Muscle layer of colon (tissue), 2 donors: ENCODE measurements around the gene SSX2IP.
"Not testable (repeated sequence)": the region's sequence is repeated elsewhere in the genome, so short reads cannot be mapped to it uniquely, and the experiment has no call there.

ENCODE experiments used
- H3K27ac ChIP-seq: one replicate; pipeline ENCODE4 v1.7.0; 2013; ENCODE audit warnings: low read depth, mild to moderate bottlenecking, low read length, moderate library complexity
- H3K27me3 ChIP-seq, 2 donors: one replicate each; pipeline ENCODE4 v1.7.0; 2013; ENCODE audit warnings: low read length in 2 of 2, mild to moderate bottlenecking in 2 of 2; ENCODE audit not compliant: insufficient read depth in 2 of 2, control insufficient read depth in 1 of 2
- H3K36me3 ChIP-seq: one replicate; pipeline ENCODE4 v1.7.0; 2013; ENCODE audit warnings: mild to moderate bottlenecking, low read length; ENCODE audit not compliant: insufficient read depth
- H3K4me1 ChIP-seq: one replicate; pipeline ENCODE4 v1.7.0; 2013; ENCODE audit warnings: mild to moderate bottlenecking, low read length; ENCODE audit not compliant: insufficient read depth
- H3K4me3 ChIP-seq, 2 donors: one replicate each; pipeline ENCODE4 v1.7.0; 2013; ENCODE audit warnings: low read length in 2 of 2, low read depth in 1 of 2, mild to moderate bottlenecking in 1 of 2, moderate library complexity in 1 of 2
- H3K9ac ChIP-seq: one replicate; pipeline ENCODE4 v1.7.0; 2013; ENCODE audit warnings: low read length
- H3K9me3 ChIP-seq: one replicate; pipeline ENCODE4 v1.7.0; 2013; ENCODE audit warnings: mild to moderate bottlenecking, low read length
- donor health status: abdominal sarcoma.
- donor health status: Adenocarcinoma of cecum.

Gene SSX2IP

DNA sequence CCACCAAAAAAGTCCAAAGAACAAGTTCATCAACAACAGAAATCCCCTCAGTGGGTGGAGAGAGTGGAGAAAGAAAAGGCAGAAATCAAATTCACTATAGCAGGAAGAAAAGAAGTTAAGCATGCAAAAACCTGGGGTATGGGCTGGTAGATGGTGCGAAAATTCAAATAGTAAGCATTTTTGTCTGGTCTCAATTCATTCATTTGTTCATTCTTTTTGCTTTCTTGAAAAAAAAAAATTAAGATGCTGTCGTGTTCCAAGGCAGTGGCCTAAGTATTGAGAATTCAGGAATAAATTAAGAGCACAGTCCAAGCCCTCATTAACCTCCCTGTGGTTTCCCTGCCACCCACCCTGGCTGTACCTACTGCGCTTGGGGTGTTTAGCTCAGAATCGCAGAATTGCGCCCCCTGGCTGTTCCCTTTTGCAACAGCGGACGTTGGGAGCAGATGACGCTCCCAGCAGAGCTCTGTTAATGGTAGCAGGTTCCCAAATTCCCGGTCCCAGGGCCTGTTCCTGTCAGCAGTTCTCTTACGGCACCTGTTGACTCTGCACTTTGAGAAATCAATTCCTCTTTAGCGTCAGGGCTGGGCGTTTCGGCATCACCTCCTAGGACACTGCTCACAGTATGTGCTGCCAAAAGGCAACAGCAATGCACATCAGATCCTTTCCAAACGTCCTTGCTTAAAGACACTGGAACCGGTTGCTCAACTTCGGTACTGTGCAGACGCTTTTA, 34.0 kb upstream of the SSX2IP start:
- no peak overlapping the region for H3K27ac ChIP-seq
- H3K27me3 ChIP-seq = no peaks in the 10 kb centered on the region
- H3K36me3 ChIP-seq = no peaks in the 10 kb centered on the region
- H3K9ac ChIP-seq = no peak overlapping the region
- no peaks in the 10 kb centered on the region for H3K9me3 ChIP-seq
- peaks cover 41% of the 10 kb centered on the region for H3K4me1 ChIP-seq
- no peak overlapping the region for H3K4me3 ChIP-seq

DNA sequence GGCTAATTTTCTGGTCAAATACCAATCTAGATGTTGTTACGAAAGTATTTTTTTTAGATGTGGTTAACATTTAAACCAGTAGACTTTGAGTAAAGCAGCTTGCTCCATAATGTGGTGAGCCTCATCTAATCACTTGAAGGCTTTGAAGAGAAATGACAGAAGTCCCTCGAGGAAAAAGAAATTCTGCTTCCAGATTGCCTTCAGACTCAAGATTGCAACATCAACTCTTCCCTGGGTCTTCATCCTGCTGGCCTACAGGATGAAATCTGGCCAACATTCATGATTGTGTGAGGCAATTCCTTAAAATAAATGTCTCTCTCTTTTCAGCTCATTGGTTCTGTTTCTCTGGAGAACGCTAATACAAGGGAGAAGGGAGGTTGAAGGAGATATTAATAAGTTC, 32.5 kb upstream of the SSX2IP start:
- no peak overlapping the region for H3K4me3 ChIP-seq
- H3K27me3 ChIP-seq = no peaks in the 10 kb centered on the region
- peaks cover 49% of the 10 kb centered on the region for H3K4me1 ChIP-seq
- no peak overlapping the region for H3K9ac ChIP-seq
- no peaks in the 10 kb centered on the region for H3K9me3 ChIP-seq
- no peaks in the 10 kb centered on the region for H3K36me3 ChIP-seq
- H3K27ac ChIP-seq = no peak overlapping the region

DNA sequence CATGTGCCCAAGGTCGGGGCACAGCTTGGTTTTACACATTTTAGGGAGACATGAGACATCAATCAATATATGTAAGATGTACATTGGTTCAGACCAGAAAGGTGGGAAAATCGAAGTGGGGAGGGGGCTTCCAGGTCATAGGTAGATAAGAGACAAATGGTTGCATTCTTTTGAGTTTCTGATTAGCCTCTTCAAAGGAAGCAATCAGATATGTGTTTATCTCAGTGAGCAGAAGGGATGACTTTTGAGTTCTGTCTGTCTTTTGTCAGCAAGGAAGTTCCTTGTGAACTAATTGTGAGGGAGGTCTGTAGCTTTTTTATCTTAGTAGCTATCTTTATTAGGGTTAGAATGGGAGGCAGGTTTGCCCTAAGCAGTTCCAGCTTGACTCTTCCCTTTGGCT, 31.6 kb upstream of the SSX2IP start:
- not testable (repeated sequence) for H3K36me3 ChIP-seq, H3K27me3 ChIP-seq, H3K9ac ChIP-seq, H3K9me3 ChIP-seq, H3K4me3 ChIP-seq
- peak overlapping the region; percentile 58 for H3K27ac ChIP-seq
- peaks cover 40% of the 10 kb centered on the region for H3K4me1 ChIP-seq

DNA sequence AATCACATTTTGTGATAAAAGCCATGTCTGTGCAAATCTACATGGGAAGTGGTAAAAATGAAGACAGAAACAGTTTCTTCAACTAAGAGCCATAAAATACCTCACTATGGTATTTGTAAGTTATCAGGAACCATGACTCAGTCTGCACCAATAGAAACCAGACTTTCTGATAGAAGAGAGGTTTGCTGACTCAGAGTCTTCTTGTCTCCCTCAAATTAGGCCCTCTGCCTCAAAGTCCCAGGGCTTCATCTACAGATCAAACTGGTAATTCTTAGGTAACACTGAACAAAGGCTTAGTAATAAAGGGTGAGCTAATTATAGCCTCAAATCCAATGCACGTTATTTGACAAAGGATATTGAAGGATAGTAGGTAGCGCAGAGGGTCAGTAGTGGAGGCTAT, 30.9 kb upstream of the SSX2IP start:
- no peaks in the 10 kb centered on the region for H3K27me3 ChIP-seq
- H3K9me3 ChIP-seq = no peaks in the 10 kb centered on the region
- no peak overlapping the region for H3K9ac ChIP-seq
- no peaks in the 10 kb centered on the region for H3K36me3 ChIP-seq
- H3K4me3 ChIP-seq = no peak overlapping the region
- H3K4me1 ChIP-seq = peaks cover 33% of the 10 kb centered on the region
- peak overlapping the region; percentile 58 for H3K27ac ChIP-seq

DNA sequence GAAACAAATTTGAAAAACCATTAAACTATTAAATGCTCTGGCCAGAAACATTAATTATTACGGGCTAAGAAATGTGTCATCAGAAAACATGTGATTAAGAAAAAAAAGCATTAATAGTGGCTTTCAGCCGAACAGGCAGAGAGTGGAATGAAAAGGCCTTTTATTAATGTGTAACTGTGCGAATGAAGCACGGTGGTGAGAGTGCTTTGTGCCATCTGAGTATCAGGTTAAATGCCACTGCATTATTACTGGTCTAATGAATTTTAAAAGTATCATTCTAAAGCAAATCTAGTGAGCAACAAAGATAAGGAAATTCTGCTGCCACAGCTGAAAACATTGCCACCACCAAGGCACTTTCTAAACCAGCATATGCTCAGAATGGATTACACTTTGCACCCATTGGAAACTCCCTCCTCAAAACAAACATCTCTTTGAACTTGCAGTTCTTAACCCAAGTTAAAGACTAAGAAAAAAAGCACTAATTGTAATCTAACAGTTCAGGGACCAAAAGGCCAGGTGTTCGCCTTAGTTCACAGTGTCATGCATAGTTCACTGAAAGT, 30.0 kb upstream of the SSX2IP start:
- Histone ChIP-seq H3K4me3 (peak overlapping the region in 1 of 2 donors; percentile 55), H3K4me1 (peaks cover 40% of the 10 kb centered on the region), H3K9me3 (no peaks in the 10 kb centered on the region), H3K27ac (peak overlapping the region; percentile 58), H3K36me3 (no peaks in the 10 kb centered on the region), H3K27me3 (no peaks in the 10 kb centered on the region), H3K9ac (peak overlapping the region; percentile 45)

DNA sequence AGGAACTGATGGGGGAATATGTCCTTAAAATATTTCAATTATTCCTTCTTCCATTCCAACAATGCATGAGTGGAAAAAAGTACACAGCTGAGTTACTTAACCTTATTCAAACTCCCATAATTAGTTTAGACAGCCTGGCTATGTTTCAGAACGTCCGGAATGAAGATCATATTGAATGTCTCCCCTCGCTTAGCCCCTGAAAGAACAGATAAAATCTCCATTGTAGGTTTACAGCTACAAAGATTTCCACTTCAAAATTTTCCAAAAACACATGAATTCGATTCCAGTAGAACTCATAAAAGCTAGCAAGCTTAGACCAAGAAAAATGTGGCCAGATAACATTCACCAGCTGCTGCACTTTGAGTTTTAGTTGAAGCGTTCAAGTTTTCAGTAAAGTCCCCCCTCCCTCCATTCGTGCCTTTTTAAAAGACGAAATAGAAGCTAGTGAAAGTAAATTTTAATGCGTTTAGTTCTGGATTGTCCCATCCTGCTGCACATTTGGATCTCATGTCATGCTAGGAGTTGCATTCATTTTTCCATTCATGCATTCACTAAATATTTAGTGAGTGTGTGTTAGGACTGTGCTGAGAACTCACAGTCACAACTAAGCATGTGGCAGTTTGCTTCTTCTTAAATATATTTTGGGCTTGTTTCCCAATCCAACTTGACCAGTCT, 29.4 kb upstream of the SSX2IP start:
- peak overlapping the region in 1 of 2 donors; percentile 55 for H3K4me3 ChIP-seq
- H3K9me3 ChIP-seq = no peaks in the 10 kb centered on the region
- peak overlapping the region; percentile 53 for H3K9ac ChIP-seq
- H3K27ac ChIP-seq = peak overlapping the region; percentile 64
- peaks cover 46% of the 10 kb centered on the region for H3K4me1 ChIP-seq
- H3K36me3 ChIP-seq = no peaks in the 10 kb centered on the region
- H3K27me3 ChIP-seq = no peaks in the 10 kb centered on the region

DNA sequence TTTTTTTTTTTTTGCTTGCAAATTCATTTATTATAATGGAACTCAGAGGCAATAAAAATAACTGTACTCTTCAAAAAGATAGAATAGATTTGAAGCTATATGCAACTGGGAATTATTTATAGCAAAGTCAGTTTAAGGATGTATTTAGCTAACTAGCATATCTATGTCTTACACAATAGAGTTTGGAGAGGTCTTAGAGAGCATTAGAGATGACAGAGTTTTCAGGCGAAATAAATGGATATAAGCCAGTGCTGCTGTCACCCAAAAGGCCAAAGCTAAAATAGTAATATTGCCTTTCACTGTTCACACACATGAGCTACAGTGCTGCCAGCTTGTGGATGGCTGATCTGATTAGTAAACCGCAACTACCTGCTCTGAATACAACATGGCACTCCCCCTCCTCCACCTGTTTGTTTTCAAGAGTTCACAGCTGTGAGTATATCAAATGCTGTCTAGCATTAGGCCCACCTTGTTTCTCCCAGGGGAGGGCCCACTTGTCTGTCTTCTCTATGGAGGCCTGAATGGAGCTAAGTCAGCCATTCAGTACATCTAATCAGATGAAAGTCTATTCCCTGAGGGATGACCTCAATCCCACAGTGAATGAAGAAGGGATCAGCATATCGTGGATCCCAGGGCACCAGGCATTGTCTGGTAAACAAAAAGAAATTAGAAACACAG, 25.2 kb upstream of the SSX2IP start:
- Histone ChIP-seq H3K4me1 (peaks cover 52% of the 10 kb centered on the region), H3K9ac (no peak overlapping the region), H3K9me3 (no peaks in the 10 kb centered on the region), H3K27me3 (no peaks in the 10 kb centered on the region), H3K36me3 (no peaks in the 10 kb centered on the region), H3K27ac (peak overlapping the region; percentile 37), H3K4me3 (no peak overlapping the region)

DNA sequence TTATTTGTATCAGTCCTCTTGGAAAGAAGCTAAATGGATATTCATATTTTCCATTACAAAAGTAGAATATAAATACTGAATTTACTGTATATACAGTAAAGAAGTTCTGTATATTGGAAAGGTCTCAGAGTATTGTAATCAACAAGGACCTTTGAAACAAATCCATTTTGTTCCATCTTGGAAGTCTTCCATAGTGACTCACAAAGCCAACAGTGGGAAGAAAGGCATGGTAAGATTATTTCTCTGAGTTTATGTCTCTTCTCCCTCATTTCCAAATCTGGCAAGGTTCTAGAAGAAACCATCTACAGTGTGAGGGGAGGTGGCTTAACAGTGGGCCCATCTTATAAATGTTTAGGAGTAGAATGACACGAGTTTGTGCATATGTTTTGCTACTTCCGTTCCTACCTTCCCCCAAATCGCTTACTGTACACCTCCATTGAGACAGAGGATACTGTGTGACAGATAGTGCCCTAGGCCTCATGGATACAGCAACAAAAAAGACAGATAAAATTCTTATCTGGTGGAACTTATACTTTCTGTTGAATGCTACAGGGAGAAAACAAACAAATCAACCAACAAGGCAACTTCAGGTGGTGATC, 22.1 kb upstream of the SSX2IP start:
- Histone ChIP-seq H3K27ac (no peak overlapping the region), H3K4me1 (peaks cover 38% of the 10 kb centered on the region), H3K9ac (no peak overlapping the region), H3K4me3 (peak overlapping the region in 1 of 2 donors; percentile 12), H3K36me3 (no peaks in the 10 kb centered on the region), H3K27me3 (no peaks in the 10 kb centered on the region), H3K9me3 (no peaks in the 10 kb centered on the region)

DNA sequence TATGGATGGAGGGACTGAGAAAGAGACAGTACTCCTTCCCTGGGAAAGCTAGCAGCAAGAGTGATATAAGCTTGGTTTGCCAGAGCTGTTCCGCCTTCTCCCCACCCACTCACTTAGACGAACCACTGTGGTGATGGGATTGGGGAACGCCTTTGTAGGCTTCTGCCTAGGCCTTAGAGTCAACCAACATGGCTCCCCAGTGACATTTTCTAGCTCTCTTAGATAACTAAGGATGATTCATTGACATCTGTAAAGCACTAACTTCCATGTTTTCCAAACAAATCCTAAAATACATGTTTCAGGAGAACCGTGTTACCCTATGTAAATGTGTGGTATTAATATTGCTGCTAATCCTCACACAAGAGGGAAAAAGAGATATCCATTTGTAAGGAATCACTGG, 21.6 kb upstream of the SSX2IP start:
- Histone ChIP-seq H3K27ac (no peak overlapping the region), H3K9me3 (no peaks in the 10 kb centered on the region), H3K36me3 (no peaks in the 10 kb centered on the region), H3K4me1 (peaks cover 38% of the 10 kb centered on the region), H3K27me3 (no peaks in the 10 kb centered on the region), H3K4me3 (no peak overlapping the region), H3K9ac (no peak overlapping the region)

DNA sequence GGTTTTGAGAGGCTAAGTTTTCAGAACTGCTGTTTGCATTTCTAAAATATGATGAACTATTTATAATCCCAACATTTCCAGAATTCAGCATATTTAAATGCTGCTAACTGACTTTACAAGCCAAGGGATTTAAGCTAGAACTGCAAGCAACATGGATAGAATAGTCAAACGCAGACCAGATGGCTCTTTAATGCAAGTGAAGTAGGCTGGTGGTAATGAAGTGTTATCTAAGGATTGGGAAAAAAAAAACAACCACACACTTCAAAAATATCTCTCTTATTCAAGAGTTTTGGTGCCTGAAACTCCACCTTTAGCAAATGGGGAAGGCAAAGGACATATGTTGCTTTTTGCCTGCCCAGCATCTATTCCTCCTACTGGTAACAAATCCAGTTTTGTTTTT, 20.9 kb upstream of the SSX2IP start:
- H3K27me3 ChIP-seq = no peaks in the 10 kb centered on the region
- H3K4me1 ChIP-seq = peaks cover 38% of the 10 kb centered on the region
- H3K36me3 ChIP-seq = no peaks in the 10 kb centered on the region
- no peaks in the 10 kb centered on the region for H3K9me3 ChIP-seq
- no peak overlapping the region for H3K4me3 ChIP-seq
- no peak overlapping the region for H3K9ac ChIP-seq
- no peak overlapping the region for H3K27ac ChIP-seq

DNA sequence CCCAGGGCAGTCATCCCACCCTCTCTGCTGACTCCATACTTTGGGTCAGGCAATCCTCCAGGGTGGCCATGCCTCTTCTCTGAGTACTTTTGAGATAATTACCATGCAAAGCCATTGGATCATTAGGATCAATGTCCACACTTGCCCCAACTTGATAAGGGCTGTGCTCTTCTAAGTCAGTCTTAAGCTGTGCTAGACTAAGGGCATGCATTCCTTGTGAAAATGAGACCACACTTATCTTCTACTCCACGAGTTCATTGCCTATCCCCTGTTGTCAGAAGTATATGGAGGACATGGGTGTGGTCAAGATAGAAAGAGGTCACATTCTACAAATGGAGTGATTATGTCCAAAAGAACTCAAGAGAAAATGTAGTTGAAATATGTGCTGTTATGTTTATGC, 18.9 kb upstream of the SSX2IP start:
- Histone ChIP-seq H3K4me1 (peaks cover 23% of the 10 kb centered on the region), H3K9ac (no peak overlapping the region), H3K36me3 (no peaks in the 10 kb centered on the region), H3K4me3 (no peak overlapping the region), H3K9me3 (no peaks in the 10 kb centered on the region), H3K27ac (no peak overlapping the region), H3K27me3 (no peaks in the 10 kb centered on the region)
